ENCODE measurements around the gene STEAP4. TPM values are rescaled to one million over a fixed set of nuclear protein-coding genes. Genes with fewer than 3 reads are reported as not detected.

The STEAP4 gene
- total and polyA plus RNA-seq, 3 donors from 2014 or later: 15.2 to 27.1 (median 16.2) TPM

DNA sequence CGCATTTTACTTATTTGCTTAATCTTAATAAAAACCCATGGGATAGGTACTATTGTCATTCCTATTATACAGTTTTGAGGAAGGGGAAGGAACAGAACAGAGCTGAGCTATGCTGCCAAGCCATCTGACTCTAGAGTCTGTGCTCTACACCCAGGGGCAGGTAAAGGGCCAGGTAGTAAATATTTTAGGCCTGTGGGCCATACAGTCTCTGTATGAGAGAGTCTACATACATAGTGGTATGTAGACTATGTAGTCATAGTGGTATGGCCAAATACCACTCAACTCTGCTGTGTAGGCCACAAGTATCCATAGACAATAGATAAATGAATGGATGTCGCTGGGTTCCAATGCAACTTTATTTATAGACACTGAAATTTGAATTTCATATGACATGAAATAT, 83.4 kb downstream of the STEAP4 start:
- Histone ChIP-seq H3K9me3 (no peaks in the 10 kb centered on the region), H3K4me1 (peaks cover 1% of the 10 kb centered on the region), H3K36me3 (ENCODE audit: low read depth, missing control alignments) (no peaks in the 10 kb centered on the region), H3K4me3 (no peak overlapping the region), H3K27ac (no peak overlapping the region), H3K27me3 (no peaks in the 10 kb centered on the region)
- TF ChIP-seq, protein P1, sequence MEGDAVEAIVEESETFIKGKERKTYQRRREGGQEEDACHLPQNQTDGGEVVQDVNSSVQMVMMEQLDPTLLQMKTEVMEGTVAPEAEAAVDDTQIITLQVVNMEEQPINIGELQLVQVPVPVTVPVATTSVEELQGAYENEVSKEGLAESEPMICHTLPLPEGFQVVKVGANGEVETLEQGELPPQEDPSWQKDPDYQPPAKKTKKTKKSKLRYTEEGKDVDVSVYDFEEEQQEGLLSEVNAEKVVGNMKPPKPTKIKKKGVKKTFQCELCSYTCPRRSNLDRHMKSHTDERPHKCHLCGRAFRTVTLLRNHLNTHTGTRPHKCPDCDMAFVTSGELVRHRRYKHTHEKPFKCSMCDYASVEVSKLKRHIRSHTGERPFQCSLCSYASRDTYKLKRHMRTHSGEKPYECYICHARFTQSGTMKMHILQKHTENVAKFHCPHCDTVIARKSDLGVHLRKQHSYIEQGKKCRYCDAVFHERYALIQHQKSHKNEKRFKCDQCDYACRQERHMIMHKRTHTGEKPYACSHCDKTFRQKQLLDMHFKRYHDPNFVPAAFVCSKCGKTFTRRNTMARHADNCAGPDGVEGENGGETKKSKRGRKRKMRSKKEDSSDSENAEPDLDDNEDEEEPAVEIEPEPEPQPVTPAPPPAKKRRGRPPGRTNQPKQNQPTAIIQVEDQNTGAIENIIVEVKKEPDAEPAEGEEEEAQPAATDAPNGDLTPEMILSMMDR (IDR thresholded peaks at IDR 0.05): no peak
- TF ChIP-seq POLR2A (IDR thresholded peaks at IDR 0.05): no peak
- no peak for DNase-seq
- 97 to 98% methylated on average over 2 of the region's 2 CpGs for WGBS, 2 donors
- intact Hi-C loops (cut with DNase I; ENCODE audit: low total_unique reads): no loop called here

Other genes starting within 250 kb of the STEAP4 start
- 10 to 100 TPM; 53.1 to 67.8 TPM for gene SRI, start 86.9 kb downstream of the STEAP4 start, total RNA-seq
- 96.1 TPM for gene SRI, start 86.9 kb downstream of the STEAP4 start, polyA plus RNA-seq (ENCODE audit: insufficient read depth, low read depth, low replicate concordance)

Data from testis (tissue), 3 donors.